GM23338 (cell line): Measurements from ENCODE around the gene KLHL4. TPM values are rescaled to one million over a fixed set of nuclear protein-coding genes. Genes with fewer than 3 reads are reported as not detected.

Source experiments
- ATAC-seq: fragments of 200-7000 bp; cut with Tn5 transposase; 3 replicates; pipeline ENCODE4 v1.9.1; 2020
- DNase-seq: peaks from one replicate; pipeline ENCODE4 v3.0.0-alpha.2; 2015; ENCODE audit warnings: low spot score
- H2AFZ ChIP-seq: fragments of 200-600 bp; sonication (generic); 2 replicates; pipeline ENCODE4 v1.8.0; 2016; ENCODE audit warnings: antibody characterized with exemption, mild to moderate bottlenecking, moderate library complexity
- H3F3A ChIP-seq: fragments of 200-600 bp; sonication (generic); replicated peaks from 2 replicates; pipeline ENCODE4 v1.8.0; 2017; ENCODE audit warnings: antibody characterized with exemption, mixed run types, low read depth
- H3K27ac ChIP-seq: fragments of 200-600 bp; sonication (generic); 2 replicates; pipeline ENCODE4 v1.6.1; 2016; ENCODE audit warnings: low read depth
- H3K27me3 ChIP-seq: fragments of 200-600 bp; sonication (generic); 2 replicates; pipeline ENCODE4 v1.8.0; 2016; ENCODE audit warnings: mild to moderate bottlenecking, mixed run types, moderate library complexity; ENCODE audit not compliant: insufficient read depth
- H3K36me3 ChIP-seq: fragments of 200-600 bp; sonication (generic); 2 replicates; pipeline ENCODE4 v1.8.0; 2016; ENCODE audit warnings: mild to moderate bottlenecking; ENCODE audit not compliant: insufficient read depth
- H3K4me1 ChIP-seq: fragments of 200-600 bp; sonication (generic); 2 replicates; pipeline ENCODE4 v1.8.0; 2016; ENCODE audit warnings: mild to moderate bottlenecking, moderate library complexity; ENCODE audit not compliant: insufficient read depth
- H3K4me2 ChIP-seq: fragments of 200-600 bp; sonication (generic); 2 replicates; pipeline ENCODE4 v1.7.1; 2017; ENCODE audit warnings: mixed run types
- H3K4me3 ChIP-seq: fragments of 200-600 bp; sonication (generic); 2 replicates; pipeline ENCODE4 v1.6.1; 2016; ENCODE audit warnings: mixed run types
- H3K79me2 ChIP-seq: fragments of 200-600 bp; sonication (generic); replicated peaks from 2 replicates; pipeline ENCODE4 v1.8.0; 2017; ENCODE audit warnings: mild to moderate bottlenecking; ENCODE audit not compliant: insufficient read depth
- H3K9me2 ChIP-seq: fragments of 200-600 bp; sonication (generic); 2 replicates; pipeline ENCODE4 v1.8.0; 2017; ENCODE audit not compliant: insufficient read depth
- H4K20me1 ChIP-seq: fragments of 200-600 bp; sonication (generic); replicated peaks from 2 replicates; pipeline ENCODE4 v1.8.0; 2017; ENCODE audit warnings: mild to moderate bottlenecking; ENCODE audit not compliant: insufficient read depth
- H3K27ac Mint-ChIP-seq: 2 replicates; pipeline ENCODE4 v1.8.0; 2020; ENCODE audit warnings: inconsistent platforms, mild to moderate bottlenecking, moderate library complexity, mixed read lengths
- H3K27me3 Mint-ChIP-seq: 3 replicates; pipeline ENCODE4 v1.8.0; 2022; ENCODE audit warnings: low read depth, mild to moderate bottlenecking, moderate library complexity, mixed read lengths, inconsistent platforms; ENCODE audit not compliant: insufficient read depth, poor library complexity
- H3K36me3 Mint-ChIP-seq: 3 replicates; pipeline ENCODE4 v1.8.0; 2021; ENCODE audit warnings: low read depth, mild to moderate bottlenecking, inconsistent platforms, moderate library complexity, mixed read lengths
- H3K4me1 Mint-ChIP-seq: 3 replicates; pipeline ENCODE4 v1.8.0; 2020; ENCODE audit warnings: mild to moderate bottlenecking, inconsistent platforms, mixed read lengths
- H3K4me3 Mint-ChIP-seq: 3 replicates; pipeline ENCODE4 v1.8.0; 2021; ENCODE audit warnings: moderate library complexity, mild to moderate bottlenecking, inconsistent platforms, mixed read lengths
- H3K9me3 Mint-ChIP-seq: 3 replicates; pipeline ENCODE4 v1.8.0; 2020; ENCODE audit warnings: moderate library complexity, mild to moderate bottlenecking, inconsistent platforms, mixed read lengths
- CREB1 ChIP-seq: fragments of 250-450 bp; sonication (Bioruptor Pico); IDR thresholded peaks from 2 replicates; pipeline ENCODE4 v1.5.0; 2020; ENCODE audit warnings: low read depth, mild to moderate bottlenecking, moderate library complexity
- CTCF ChIP-seq, 2 experiments: fragments of 200-600 bp in 1 of 2; sonication (generic) in 1 of 2; conservative IDR thresholded peaks; 2 replicates each; pipeline versions ENCODE4 v1.5.1 to v1.6.1; 2016 to 2017; ENCODE audit warnings: antibody characterized with exemption in 2 of 2, low read depth in 2 of 2, mild to moderate bottlenecking in 2 of 2, moderate library complexity in 1 of 2
- ETS1 ChIP-seq: IDR thresholded peaks from 2 replicates; pipeline ENCODE4 v1.6.1; 2016; ENCODE audit warnings: antibody characterized with exemption
- EZH2 ChIP-seq: fragments of 200-600 bp; sonication (generic); IDR thresholded peaks from one replicate; pipeline ENCODE4 v1.8.0; 2017; ENCODE audit warnings: antibody characterized with exemption, mild to moderate bottlenecking, low read depth; ENCODE audit not compliant: unreplicated experiment
- EZH2phosphoT487 ChIP-seq: fragments of 200-600 bp; sonication (generic); IDR thresholded peaks from one replicate; pipeline ENCODE4 v1.8.1; 2018; ENCODE audit warnings: antibody characterized with exemption; ENCODE audit not compliant: unreplicated experiment
- JUNB ChIP-seq: IDR thresholded peaks from one replicate; pipeline ENCODE4 v1.6.1; 2016; ENCODE audit warnings: antibody characterized with exemption; ENCODE audit not compliant: unreplicated experiment
- NANOG ChIP-seq: IDR thresholded peaks from 2 replicates; pipeline ENCODE4 v1.6.1; 2016; ENCODE audit warnings: antibody characterized with exemption, borderline replicate concordance
- POLR2AphosphoS5 ChIP-seq: IDR thresholded peaks from 2 replicates; pipeline ENCODE4 v1.6.1; 2016; ENCODE audit warnings: antibody characterized with exemption, low read depth
- REST ChIP-seq: IDR thresholded peaks from one replicate; pipeline ENCODE4 v1.6.1; 2018; ENCODE audit warnings: antibody characterized with exemption; ENCODE audit not compliant: unreplicated experiment
- STAT1 ChIP-seq: IDR thresholded peaks from one replicate; pipeline ENCODE4 v1.6.1; 2016; ENCODE audit warnings: antibody characterized with exemption; ENCODE audit not compliant: unreplicated experiment
- ZNF114 ChIP-seq: fragments of 250-450 bp; sonication (Bioruptor Pico); IDR thresholded peaks from 2 replicates; pipeline ENCODE4 v1.5.0; 2020; ENCODE audit warnings: mild to moderate bottlenecking, moderate library complexity
- ZNF331 ChIP-seq: fragments of 250-450 bp; sonication (Bioruptor Pico); IDR thresholded peaks from 2 replicates; pipeline ENCODE4 v1.5.0; 2020; ENCODE audit warnings: low read depth, mild to moderate bottlenecking, moderate library complexity
- polyA plus RNA-seq: library from polyadenylated mRNA; unstranded; fragments of >200 nt; fragmentation: Nextera tagmentation; extraction: Ambion mirVana; gene quantifications from 2 replicates; pipeline ENCODE4 v1.2.1, GENCODE V29; 2016
- total RNA-seq: library from RNA; depleted of rRNA; stranded (reverse); fragments of >200 nt; shearing (Covaris generic); gene quantifications from 2 replicates; pipeline ENCODE4 v1.2.3, GENCODE V29; 2014

Gene KLHL4
- total and polyA plus RNA-seq, 2 experiments from 2014 or later, result 1.8 to 6.2 TPM

- Histone ChIP-seq H3K4me3 (peak overlapping the region; percentile 67), H2AFZ (peak overlapping the region; percentile 49; the same call in 1 of the 2 replicates), H4K20me1 (no peaks in the 10 kb centered on the region), H3K4me1 (peaks cover 20% of the 10 kb centered on the region), H3K36me3 (no peaks in the 10 kb centered on the region), H3F3A (no peaks in the 10 kb centered on the region), H3K4me2 (peak overlapping the region; percentile 81), H3K27me3 (no peaks in the 10 kb centered on the region), H3K27ac (no peak overlapping the region; the same call in 1 of the 2 replicates), H3K79me2 (peaks cover 10% of the 10 kb centered on the region), H3K9me2 (no peaks in the 10 kb centered on the region)
- H3K27ac Mint-ChIP-seq, result no peak overlapping the region
- H3K9me3 Mint-ChIP-seq, result no peaks in the 10 kb centered on the region
- peaks cover 8% of the 10 kb centered on the region; the same call in 2 of the 3 replicates for H3K4me1 Mint-ChIP-seq
- H3K36me3 Mint-ChIP-seq, result no peaks in the 10 kb centered on the region; the same call in 2 of the 3 replicates
- DNase-seq, result no peak
- no peak for ATAC-seq
- H3K4me3 Mint-ChIP-seq, result peak overlapping the region; percentile 90
- TF ChIP-seq JUNB (no peak), ETS1 (no peak), CREB1 (CRISPR knock-in tag) (no peak)
- H3K27me3 Mint-ChIP-seq, result peaks cover 2% of the 10 kb centered on the region
Observed at GRCh38 chrX:87518504-87518903, 902 bp downstream of the KLHL4 start.

GRCh38 chrX:87525771-87526229, 8.2 kb downstream of the KLHL4 start:
- Histone ChIP-seq H3K36me3 (no peaks in the 10 kb centered on the region), H3K9me2 (no peaks in the 10 kb centered on the region), H3K79me2 (no peaks in the 10 kb centered on the region; the same call in 1 of the 2 replicates), H3K4me1 (no peaks in the 10 kb centered on the region), H3K27ac (no peak overlapping the region), H3F3A (no peaks in the 10 kb centered on the region), H3K4me3 (no peak overlapping the region), H2AFZ (no peak overlapping the region), H3K4me2 (no peak overlapping the region), H3K27me3 (no peaks in the 10 kb centered on the region), H4K20me1 (no peaks in the 10 kb centered on the region)
- H3K4me3 Mint-ChIP-seq, result no peak overlapping the region
- peak overlapping the region; percentile 78; the same call in 1 of the 2 replicates for H3K27ac Mint-ChIP-seq
- H3K9me3 Mint-ChIP-seq, result no peaks in the 10 kb centered on the region
- DNase-seq (no peak), ATAC-seq (no peak)
- peaks cover 9% of the 10 kb centered on the region; the same call in 2 of the 3 replicates for H3K36me3 Mint-ChIP-seq
- no peaks in the 10 kb centered on the region for H3K27me3 Mint-ChIP-seq
- peaks cover 8% of the 10 kb centered on the region; the same call in 2 of the 3 replicates for H3K4me1 Mint-ChIP-seq
- TF ChIP-seq EZH2phosphoT487, result no peak
- TF ChIP-seq NANOG, result no peak
- TF ChIP-seq JUNB, result no peak
- TF ChIP-seq ZNF114, result no peak
- TF ChIP-seq EZH2, result no peak
- TF ChIP-seq ETS1, result no peak
- no peak for TF ChIP-seq ZNF331
- TF ChIP-seq POLR2AphosphoS5, result no peak
- no peak for TF ChIP-seq STAT1
- TF ChIP-seq REST, result no peak
- TF ChIP-seq CTCF (conservative IDR thresholded peaks at IDR 0.05; ENCODE audit: low read depth in 2 of 2), result no peak
- TF ChIP-seq CREB1 (CRISPR knock-in tag), result no peak
